ENCODE results near the gene CPVL. TPM values are rescaled to one million over a fixed set of nuclear protein-coding genes. Genes with fewer than 3 reads are reported as not detected.

The CPVL gene
- total RNA-seq, 1 experiment from 2014 or later = 10.3 TPM

- no peaks in the 10 kb centered on the region for H3K4me1 ChIP-seq (ENCODE audit: control insufficient read depth in 1 of 2, insufficient read depth in 2 of 2, low read length in 2 of 2)
- no peaks in the 10 kb centered on the region for H3K9me3 ChIP-seq (ENCODE audit: control insufficient read depth in 1 of 2, insufficient read depth in 1 of 2, low read depth in 1 of 2, low read length in 2 of 2)
- H3K4me3 ChIP-seq (replicated peaks in 1 of 2; ENCODE audit: low read depth in 1 of 2, low read length in 2 of 2) = no peak overlapping the region
- no TSS peak for BruUV-seq (replicated peaks)
- ChIA-PET POLR2A (no interaction called here), CTCF (no interaction called here), RAD21 (ENCODE audit: low non-redundant PET in 1 of 2, low total read pairs in 2 of 2, uncharacterized antibody in 2 of 2, unreplicated experiment in 2 of 2) (no interaction called here)
- H3K4me2 ChIP-seq (ENCODE audit: low read length) = no peak overlapping the region
- TF ChIP-seq RAD21 (IDR thresholded peaks at IDR 0.05; ENCODE audit: low read depth) (no peak), ATF3 (IDR thresholded peaks at IDR 0.05) (no peak), POLR2A (IDR thresholded peaks at IDR 0.05; ENCODE audit: borderline replicate concordance, extremely low read depth, insufficient read depth, insufficient read length) (no peak), EZH2phosphoT487 (IDR thresholded peaks at IDR 0.05; ENCODE audit: borderline replicate concordance) (no peak), CTCF (IDR thresholded peaks at IDR 0.05 in 2 of 3, conservative IDR thresholded peaks at IDR 0.05 in 1 of 3; ENCODE audit: borderline replicate concordance in 1 of 3, insufficient read depth in 1 of 3, low read depth in 2 of 3, low read length in 2 of 3) (no peak), FOSL1 (IDR thresholded peaks at IDR 0.05; ENCODE audit: low read depth) (no peak), ZNF274 (IDR thresholded peaks at IDR 0.05; ENCODE audit: low read depth, low read length) (no peak), SIN3A (IDR thresholded peaks at IDR 0.05; ENCODE audit: low read depth) (no peak), EGR1 (IDR thresholded peaks at IDR 0.05; ENCODE audit: low read depth) (no peak), MAX (IDR thresholded peaks at IDR 0.05) (no peak), CBX3 (IDR thresholded peaks at IDR 0.05; ENCODE audit: low read depth) (no peak), SP1 (IDR thresholded peaks at IDR 0.05; ENCODE audit: low read depth) (no peak), YY1 (IDR thresholded peaks at IDR 0.05; ENCODE audit: extremely low read depth, insufficient replicate concordance, low read depth, low read length) (no peak), ZFX (IDR thresholded peaks at IDR 0.05) (no peak)
- TF ChIP-seq, protein P1, sequence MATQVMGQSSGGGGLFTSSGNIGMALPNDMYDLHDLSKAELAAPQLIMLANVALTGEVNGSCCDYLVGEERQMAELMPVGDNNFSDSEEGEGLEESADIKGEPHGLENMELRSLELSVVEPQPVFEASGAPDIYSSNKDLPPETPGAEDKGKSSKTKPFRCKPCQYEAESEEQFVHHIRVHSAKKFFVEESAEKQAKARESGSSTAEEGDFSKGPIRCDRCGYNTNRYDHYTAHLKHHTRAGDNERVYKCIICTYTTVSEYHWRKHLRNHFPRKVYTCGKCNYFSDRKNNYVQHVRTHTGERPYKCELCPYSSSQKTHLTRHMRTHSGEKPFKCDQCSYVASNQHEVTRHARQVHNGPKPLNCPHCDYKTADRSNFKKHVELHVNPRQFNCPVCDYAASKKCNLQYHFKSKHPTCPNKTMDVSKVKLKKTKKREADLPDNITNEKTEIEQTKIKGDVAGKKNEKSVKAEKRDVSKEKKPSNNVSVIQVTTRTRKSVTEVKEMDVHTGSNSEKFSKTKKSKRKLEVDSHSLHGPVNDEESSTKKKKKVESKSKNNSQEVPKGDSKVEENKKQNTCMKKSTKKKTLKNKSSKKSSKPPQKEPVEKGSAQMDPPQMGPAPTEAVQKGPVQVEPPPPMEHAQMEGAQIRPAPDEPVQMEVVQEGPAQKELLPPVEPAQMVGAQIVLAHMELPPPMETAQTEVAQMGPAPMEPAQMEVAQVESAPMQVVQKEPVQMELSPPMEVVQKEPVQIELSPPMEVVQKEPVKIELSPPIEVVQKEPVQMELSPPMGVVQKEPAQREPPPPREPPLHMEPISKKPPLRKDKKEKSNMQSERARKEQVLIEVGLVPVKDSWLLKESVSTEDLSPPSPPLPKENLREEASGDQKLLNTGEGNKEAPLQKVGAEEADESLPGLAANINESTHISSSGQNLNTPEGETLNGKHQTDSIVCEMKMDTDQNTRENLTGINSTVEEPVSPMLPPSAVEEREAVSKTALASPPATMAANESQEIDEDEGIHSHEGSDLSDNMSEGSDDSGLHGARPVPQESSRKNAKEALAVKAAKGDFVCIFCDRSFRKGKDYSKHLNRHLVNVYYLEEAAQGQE (IDR thresholded peaks at IDR 0.05; ENCODE audit: low read depth) = no peak
- TF ChIP-seq, protein P2, sequence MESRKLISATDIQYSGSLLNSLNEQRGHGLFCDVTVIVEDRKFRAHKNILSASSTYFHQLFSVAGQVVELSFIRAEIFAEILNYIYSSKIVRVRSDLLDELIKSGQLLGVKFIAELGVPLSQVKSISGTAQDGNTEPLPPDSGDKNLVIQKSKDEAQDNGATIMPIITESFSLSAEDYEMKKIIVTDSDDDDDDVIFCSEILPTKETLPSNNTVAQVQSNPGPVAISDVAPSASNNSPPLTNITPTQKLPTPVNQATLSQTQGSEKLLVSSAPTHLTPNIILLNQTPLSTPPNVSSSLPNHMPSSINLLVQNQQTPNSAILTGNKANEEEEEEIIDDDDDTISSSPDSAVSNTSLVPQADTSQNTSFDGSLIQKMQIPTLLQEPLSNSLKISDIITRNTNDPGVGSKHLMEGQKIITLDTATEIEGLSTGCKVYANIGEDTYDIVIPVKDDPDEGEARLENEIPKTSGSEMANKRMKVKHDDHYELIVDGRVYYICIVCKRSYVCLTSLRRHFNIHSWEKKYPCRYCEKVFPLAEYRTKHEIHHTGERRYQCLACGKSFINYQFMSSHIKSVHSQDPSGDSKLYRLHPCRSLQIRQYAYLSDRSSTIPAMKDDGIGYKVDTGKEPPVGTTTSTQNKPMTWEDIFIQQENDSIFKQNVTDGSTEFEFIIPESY (IDR thresholded peaks at IDR 0.05; ENCODE audit: extremely low read depth, insufficient replicate concordance, low read length) = no peak
- H3K36me3 ChIP-seq (ENCODE audit: control insufficient read depth in 1 of 2, insufficient read depth in 2 of 2, low read length in 2 of 2) = no peaks in the 10 kb centered on the region
- intact Hi-C loops (cut with micrococcal nuclease) = no loop called here
- no peak overlapping the region for H2AFZ ChIP-seq (ENCODE audit: low read depth, low read length, poor library complexity, severe bottlenecking)
- H3K9me2 ChIP-seq (ENCODE audit: insufficient read depth) = no peaks in the 10 kb centered on the region
- H3K27ac ChIP-seq (ENCODE audit: low read depth, low read length) = no peak overlapping the region
- DNase-seq (ENCODE audit: low read depth, low spot score) (no peak), ATAC-seq (no peak)
- H3K79me2 ChIP-seq (ENCODE audit: insufficient read depth, low read length) = no peaks in the 10 kb centered on the region
- no peak overlapping the region for H3K9ac ChIP-seq (ENCODE audit: low read length)
- no peaks in the 10 kb centered on the region for H4K20me1 ChIP-seq (ENCODE audit: insufficient read depth)
- H3K27me3 ChIP-seq (ENCODE audit: insufficient read depth, low read length) = no peaks in the 10 kb centered on the region
Observed at GRCh38 chr7:29084832-29085231, 61.5 kb downstream of the CPVL start.
